Activated CD8-positive, alpha-beta memory T cell treated with anti-CD3 and anti-CD28 coated beads, Interleukin-2, amount 50 U/mL, for 48 hours (primary cell): Measurements from ENCODE around the gene CDHR2.
A peak's percentile ranks its signal among the peaks of the same experiment; 100 is the strongest.

ENCODE experiments used
- DNase-seq: peaks from one replicate; pipeline ENCODE4 v3.0.0-alpha.2; 2020

The CDHR2 gene

GRCh38 chr5:176548967-176549444, at the start of gene CDHR2:
TSS of gene CDHR2 (plus strand) at chr5:176549342. CDS start at chr5:176565353, 16,011 bp downstream.
- DNase-seq: no peak

- no peak for DNase-seq
These were observed 48.6 kb upstream of the CDHR2 start for GRCh38 chr5:176500511-176500910.

DNA sequence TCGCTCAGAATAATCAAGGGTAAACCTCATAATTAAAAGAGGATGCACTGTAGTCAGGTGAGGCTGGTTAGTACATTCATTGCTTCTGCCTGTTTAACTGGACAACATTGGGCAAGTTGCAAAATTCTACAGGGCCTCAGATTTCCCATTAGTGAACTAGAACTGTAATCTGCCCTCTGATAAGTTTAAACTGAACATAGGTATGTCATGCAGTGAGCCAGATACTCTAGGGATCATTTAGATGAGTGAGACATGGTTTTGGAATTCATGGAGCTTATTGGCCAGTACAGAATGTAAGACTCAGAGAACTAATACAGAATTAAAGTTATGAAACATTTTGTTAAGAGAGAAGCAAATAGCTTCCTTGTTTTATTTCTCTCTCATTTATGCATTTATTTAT, 47.8 kb upstream of the CDHR2 start:
- no peak for DNase-seq

DNA sequence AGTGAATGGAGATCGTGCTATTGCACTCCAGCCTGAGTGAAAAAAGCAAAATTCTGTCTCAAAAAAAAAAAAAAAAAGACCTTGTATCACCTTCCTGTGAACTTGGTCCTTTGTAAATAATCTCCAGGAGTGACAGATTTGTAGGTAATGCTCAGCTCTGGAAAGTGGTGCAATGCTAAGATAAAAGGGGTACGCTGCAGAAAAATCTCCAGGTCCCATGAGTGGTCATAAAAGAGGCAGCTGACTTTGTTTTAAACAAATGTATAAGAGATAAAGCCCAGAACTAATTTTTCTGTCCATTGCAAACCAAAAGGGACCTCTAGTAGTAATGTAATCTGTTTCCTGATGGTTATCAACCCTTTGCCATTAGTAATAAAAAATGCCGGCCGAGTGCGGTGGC, 45.6 kb upstream of the CDHR2 start:
- no peak for DNase-seq

DNA sequence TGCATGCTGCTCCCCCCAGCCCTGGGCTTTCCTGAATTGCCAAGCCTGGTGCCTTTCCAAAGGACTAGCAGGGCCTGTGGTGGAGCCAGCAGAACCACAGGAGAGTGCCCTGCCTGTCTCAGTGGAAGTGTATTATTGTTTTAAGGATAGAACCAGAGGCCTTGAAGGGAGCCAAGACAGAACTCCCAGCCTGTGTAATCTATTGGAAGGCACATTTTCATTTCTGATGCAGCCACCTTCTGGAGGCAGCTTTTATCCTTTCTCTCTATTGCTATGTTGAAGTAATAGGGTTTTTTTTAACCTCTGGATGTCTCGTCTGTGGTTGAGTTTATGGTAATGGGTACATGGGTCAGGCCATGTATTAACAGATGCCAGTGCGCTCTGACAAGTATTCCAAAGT, 41.2 kb upstream of the CDHR2 start:
- no peak for DNase-seq

DNA sequence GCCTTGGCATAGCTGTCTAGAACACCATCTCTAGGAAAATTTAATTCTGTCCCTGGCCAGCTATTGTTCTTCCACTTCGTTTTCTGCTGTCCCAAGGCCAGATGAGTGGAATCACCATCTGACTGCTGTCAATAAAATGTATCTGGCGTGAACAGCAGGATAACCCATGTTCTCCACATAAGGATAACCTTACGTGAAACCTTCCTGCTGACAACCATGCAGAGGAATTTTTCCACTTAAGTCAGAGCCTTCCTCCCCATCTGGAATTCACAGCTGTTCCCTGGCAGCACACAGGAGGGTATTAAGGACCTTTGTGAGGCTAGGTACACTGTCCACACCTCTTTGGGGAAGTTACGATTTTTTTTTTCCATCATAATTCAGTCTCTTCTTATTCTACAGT, 40.5 kb upstream of the CDHR2 start:
- no peak for DNase-seq

DNA sequence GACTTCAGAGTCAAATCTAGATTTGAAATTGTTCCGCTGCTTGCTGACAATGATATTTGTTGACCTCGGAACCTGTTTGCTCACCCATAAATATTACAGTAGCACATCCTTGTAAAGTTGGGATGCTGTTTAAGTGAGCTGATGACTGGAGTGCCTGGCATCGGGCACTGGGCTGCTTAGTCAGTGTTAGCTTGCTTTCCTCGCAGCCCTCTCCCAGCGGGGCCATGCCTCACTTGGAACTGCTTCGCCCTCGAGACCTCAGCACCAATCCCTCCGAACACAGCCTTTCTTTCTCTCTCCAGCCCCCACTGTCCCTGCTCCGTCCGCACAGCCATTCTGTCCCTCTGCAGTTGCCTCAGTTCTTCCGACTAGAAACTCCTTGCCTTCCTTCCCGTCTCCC, 35.4 kb upstream of the CDHR2 start:
- DNase-seq: no peak

- no peak for DNase-seq
These were observed 34.7 kb upstream of the CDHR2 start for GRCh38 chr5:176514244-176514950.

DNA sequence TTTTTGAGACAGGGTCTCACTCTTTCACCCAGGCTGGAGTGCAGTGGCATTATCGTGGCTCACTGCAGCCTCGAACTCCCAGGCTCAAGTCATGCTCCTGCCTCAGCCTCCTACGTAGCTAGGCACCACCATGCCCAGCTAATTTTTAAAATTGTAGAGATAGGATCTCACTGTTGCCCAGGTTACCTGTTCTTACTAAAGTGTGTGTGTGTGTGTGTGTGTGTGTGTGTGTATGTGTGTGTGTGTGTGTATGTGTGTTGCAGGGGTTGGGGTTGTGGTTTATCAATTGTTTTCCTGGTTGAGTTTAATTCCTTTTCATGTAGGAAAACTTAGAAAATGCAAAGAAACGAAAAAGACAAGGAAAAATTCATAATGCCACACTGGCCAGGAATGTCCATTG, 33.7 kb upstream of the CDHR2 start:
- DNase-seq: no peak

DNA sequence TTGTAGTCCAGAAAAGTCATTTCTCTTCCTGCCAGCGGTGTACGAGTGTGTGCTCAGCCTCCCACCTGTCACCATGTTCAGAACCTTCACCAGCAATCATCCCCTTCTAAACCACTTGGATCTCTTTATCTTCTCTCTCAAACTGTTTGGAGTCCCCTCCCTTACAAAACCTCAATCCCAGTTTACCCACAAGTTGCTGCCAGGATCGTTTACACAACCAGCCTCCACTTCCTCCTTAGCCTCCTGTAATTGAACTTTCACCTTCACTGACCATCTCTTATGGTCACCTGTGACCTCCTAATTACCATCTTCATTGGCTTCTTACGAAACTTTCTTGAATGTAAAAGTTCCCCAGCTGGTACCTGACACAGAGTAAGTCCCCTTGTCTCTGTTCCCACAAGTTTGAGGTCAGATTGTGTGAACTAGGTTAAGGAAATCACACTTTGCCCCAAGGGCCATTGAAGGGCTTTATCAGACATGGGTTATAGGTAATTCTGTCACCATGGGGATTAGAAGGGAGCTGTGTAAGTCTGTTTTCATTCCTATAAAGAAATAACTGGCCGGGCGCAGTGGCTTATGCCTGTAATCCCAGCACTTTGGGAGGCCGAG, 32.0 kb upstream of the CDHR2 start:
- no peak for DNase-seq

DNA sequence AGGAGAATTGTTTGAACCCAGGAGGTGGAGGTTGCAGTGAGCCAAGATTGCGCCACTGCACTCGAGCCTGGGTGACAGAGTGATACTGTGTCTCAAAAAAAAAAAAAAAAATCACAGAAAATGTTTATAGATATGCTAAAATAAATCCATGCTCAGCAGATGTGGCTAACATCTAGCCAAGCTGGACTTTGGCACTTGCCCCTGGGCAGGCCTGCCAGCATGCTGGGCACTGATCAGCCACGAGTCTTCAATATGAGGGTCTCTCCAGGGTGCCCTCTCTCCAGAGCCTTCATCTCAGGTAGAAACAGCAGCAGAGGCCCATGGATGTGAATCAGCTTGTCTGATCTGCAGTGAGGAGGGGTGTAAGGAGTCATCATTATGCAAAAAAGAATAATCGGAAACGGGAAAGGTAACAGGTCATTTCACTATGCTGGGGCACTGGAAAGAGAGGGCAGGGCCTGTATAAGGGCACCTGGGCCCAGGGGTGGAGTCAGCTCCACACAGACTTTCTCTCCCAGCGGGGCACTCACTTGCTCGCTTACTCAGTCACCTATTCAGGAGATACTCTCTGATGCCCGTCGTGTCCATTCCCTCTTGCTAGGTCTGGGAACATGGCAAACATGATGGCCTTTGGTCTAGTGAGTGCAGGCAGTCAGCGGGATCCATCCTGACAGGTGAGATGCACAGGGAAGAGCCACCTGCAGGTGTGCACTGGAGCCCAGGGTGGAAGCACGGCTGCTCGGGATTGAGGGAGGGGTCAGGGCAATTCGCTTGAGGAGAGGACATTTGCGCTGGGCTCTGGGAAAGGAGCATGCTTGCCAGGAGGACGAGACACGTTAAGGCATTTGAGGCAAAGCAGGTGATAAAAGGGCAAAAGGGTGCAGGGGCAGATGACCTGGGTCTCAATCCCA, 29.1 kb upstream of the CDHR2 start:
- DNase-seq: no peak

GRCh38 chr5:176521286-176521685, 27.9 kb upstream of the CDHR2 start:
- DNase-seq: no peak

DNA sequence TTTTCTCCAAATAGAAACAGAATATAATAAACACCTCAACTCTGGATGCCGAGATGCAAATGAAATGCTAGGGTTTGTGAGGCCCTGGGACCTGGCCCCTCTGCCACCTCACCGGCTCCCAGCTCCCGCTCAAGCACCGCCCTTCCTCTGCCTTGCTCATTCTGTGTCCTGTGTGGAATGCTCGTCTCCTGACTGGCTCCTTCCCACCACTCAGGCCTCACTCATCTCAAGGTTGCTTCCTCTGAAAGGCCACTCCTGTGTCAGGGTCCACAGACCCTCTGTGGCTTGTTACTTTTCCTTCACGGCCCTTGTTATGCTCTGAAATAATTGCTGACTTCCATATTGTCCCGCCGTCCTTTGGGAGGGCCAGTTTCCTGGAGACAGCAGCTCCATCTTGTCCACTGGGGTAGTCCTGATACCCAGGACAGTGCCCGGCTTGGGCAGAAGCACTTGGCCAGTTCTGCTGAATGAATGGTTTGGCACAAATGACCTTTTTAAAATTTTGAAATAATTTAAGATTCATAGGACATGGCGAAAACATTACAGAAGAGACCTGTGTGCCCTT, 27.4 kb upstream of the CDHR2 start:
- no peak for DNase-seq

GRCh38 chr5:176524138-176524537, 25.0 kb upstream of the CDHR2 start:
- DNase-seq: no peak

GRCh38 chr5:176524987-176525386, 24.2 kb upstream of the CDHR2 start:
- DNase-seq: no peak

DNA sequence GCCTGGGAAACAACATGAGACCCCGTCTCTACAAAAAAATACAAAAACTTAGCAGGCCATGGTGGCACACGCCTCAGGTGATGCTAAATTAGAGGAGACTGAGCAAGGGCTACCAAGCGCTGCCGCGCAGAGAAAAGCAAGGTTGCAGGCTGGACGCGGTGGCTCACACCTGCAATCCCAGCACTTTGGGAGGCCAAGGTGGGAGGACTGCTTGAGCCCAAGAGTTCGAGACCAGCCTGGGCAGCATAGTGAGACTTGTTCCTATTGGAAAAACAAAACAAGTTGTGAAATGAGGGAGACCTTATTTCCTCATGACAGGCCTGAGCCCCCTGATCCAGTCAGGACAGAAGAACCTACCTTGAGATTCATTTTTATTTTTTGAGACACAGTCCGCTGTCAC, 23.5 kb upstream of the CDHR2 start:
- DNase-seq: no peak

GRCh38 chr5:176526462-176526861, 22.7 kb upstream of the CDHR2 start:
- no peak for DNase-seq

- DNase-seq: no peak
These were observed 21.6 kb upstream of the CDHR2 start for GRCh38 chr5:176527246-176528222.

GRCh38 chr5:176528301-176528700, 20.8 kb upstream of the CDHR2 start:
- DNase-seq: no peak

- no peak for DNase-seq
These were observed 20.4 kb upstream of the CDHR2 start for GRCh38 chr5:176528761-176529115.

DNA sequence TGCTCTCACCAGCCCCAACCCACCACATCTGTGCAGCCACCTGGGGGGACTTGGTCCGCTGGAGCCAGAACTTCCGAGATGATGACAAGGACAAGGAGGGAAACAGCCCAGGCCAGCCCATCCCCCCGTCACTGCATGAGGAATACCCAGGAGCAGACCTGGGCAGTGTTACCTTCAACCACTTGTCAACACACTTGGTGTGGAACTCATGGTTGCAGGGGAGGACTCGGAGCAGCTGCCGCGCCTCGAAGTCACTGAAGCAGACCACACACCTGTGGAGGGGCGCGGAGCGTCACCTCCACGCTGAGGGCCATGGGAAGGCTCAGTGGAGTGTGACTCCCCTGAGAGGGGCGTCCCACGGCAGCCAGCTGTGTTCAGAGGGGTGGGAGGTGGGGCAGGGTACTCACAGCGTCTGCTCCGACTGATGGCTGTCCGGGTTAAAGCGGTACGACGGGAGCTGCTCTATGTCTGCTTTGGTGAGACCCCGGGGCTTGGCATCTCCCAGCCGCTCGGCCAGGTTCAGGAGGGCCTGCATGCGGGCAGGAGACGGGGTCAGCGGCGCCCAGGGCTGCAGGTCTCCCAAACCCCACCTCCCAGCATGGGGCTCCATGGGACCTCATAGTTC, 19.9 kb upstream of the CDHR2 start:
- DNase-seq: no peak

DNA sequence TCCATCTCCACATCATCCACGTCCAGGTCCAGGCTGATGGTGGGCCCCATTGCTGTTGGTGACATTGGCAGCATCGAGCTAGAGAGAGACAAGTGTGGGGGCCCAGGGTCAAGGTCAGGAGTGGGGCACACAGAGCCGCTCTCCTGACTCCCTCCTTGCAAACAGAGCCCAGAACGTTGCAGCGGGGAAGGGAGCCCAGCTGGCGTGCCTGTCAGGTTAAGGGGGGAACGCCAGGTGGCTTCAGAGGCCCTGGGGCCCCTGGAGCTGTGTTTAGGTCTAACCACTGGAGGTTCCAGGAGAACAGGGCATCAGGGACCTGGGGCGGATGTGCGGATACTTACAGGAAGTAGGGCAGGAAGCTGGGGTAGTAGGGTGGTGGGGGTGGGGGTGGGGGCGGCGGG, 19.4 kb upstream of the CDHR2 start:
- DNase-seq: peak; percentile 63
